Measurements from ENCODE around the gene ACP5.
A peak's percentile ranks its signal among the peaks of the same experiment; 100 is the strongest.

ACP5 gene

DNA sequence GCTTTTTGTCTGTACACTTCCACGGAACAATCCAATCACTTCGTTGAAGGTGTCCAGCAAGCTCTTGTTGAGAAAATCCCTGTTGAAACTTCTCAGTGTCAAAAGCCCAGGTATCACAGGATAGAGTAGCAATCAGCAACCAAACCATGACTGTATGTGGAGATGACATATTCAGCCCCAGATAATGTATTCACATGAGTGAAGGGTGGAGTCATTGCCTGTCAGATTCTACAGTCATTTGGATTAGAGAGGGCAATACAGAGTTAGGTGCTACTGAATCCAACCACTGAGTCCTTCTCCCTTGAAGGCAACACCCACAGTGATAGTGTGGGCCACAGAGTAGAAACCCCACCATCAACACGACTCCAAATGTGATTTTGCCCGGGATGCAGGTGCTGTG lies 43.1 kb upstream of the ACP5 start:
- H3K4me1 ChIP-seq (ENCODE audit: insufficient read depth, low read length, poor library complexity, severe bottlenecking): no peaks in the 10 kb centered on the region
- H4K20me1 ChIP-seq (ENCODE audit: insufficient read depth, low read length, poor library complexity, severe bottlenecking): no peaks in the 10 kb centered on the region
- no peaks in the 10 kb centered on the region for H3K9me2 ChIP-seq (replicated peaks; ENCODE audit: low read depth, low read length)
- H3F3A ChIP-seq (ENCODE audit: low read depth): no peaks in the 10 kb centered on the region
- peaks cover 53% of the 10 kb centered on the region for H3K36me3 ChIP-seq (ENCODE audit: insufficient read depth, low read length)
- TF ChIP-seq, protein P1, sequence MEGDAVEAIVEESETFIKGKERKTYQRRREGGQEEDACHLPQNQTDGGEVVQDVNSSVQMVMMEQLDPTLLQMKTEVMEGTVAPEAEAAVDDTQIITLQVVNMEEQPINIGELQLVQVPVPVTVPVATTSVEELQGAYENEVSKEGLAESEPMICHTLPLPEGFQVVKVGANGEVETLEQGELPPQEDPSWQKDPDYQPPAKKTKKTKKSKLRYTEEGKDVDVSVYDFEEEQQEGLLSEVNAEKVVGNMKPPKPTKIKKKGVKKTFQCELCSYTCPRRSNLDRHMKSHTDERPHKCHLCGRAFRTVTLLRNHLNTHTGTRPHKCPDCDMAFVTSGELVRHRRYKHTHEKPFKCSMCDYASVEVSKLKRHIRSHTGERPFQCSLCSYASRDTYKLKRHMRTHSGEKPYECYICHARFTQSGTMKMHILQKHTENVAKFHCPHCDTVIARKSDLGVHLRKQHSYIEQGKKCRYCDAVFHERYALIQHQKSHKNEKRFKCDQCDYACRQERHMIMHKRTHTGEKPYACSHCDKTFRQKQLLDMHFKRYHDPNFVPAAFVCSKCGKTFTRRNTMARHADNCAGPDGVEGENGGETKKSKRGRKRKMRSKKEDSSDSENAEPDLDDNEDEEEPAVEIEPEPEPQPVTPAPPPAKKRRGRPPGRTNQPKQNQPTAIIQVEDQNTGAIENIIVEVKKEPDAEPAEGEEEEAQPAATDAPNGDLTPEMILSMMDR (conservative IDR thresholded peaks at IDR 0.05; ENCODE audit: low read length): no peak
- no peak for TF ChIP-seq EZH2phosphoT487 (IDR thresholded peaks at IDR 0.05; ENCODE audit: borderline replicate concordance)
- H2AFZ ChIP-seq (ENCODE audit: low read length): no peak overlapping the region
- no peak overlapping the region for H3K4me3 ChIP-seq (ENCODE audit: low read length, poor library complexity, severe bottlenecking)
- 0 out of 2 replicates have a peak, but pooled peaks cover 3% of the 10 kb centered on the region for H3K79me2 ChIP-seq (ENCODE audit: insufficient read depth, low read length)
- no peak overlapping the region for H3K4me2 ChIP-seq (ENCODE audit: low read depth, low read length, poor library complexity, severe bottlenecking)
- peaks cover 25% of the 10 kb centered on the region; the same call in 1 of the 2 replicates for H3K9me3 ChIP-seq (ENCODE audit: insufficient read depth, low read depth, low read length)
- H3K27me3 ChIP-seq (ENCODE audit: insufficient read depth, low read length, poor library complexity, severe bottlenecking): no peaks in the 10 kb centered on the region
- no peak overlapping the region for H3K9ac ChIP-seq (ENCODE audit: low read depth, low read length, poor library complexity, severe bottlenecking)

DNA sequence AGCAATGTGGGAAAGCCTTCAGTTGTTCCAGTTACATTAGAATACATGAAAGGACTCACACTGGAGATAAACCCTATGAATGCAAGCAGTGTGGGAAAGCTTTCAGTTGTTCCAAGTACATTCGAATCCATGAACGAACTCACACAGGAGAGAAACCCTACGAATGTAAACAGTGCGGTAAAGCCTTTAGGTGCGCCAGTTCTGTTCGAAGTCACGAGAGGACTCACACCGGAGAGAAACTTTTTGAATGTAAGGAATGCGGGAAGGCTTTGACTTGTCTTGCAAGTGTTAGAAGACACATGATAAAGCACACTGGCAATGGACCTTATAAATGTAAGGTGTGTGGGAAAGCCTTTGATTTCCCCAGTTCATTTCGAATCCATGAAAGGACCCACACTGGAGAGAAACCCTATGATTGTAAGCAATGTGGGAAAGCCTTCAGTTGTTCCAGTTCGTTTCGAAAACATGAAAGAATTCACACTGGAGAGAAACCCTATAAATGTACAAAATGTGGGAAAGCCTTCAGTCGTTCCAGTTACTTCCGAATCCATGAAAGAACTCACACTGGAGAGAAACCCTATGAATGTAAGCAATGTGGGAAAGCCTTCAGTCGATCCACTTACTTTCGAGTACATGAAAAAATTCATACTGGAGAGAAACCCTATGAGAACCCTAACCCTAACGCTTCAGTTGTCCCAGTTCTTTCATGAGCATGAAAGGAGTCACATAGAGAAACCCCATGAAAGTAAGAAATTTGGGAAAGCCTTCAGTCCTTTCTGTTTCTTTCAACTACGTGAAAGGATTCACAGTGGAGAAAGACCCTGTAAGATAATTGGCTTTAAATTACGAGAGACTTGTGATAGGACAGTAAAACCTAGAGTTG lies 40.0 kb upstream of the ACP5 start:
- no peaks in the 10 kb centered on the region for H3K9me2 ChIP-seq (replicated peaks; ENCODE audit: low read depth, low read length)
- no peak overlapping the region for H2AFZ ChIP-seq (ENCODE audit: low read length)
- H3K9me3 ChIP-seq (ENCODE audit: insufficient read depth, low read depth, low read length): peaks cover 25% of the 10 kb centered on the region; the same call in 1 of the 2 replicates
- no peak overlapping the region for H3K4me2 ChIP-seq (ENCODE audit: low read depth, low read length, poor library complexity, severe bottlenecking)
- no peaks in the 10 kb centered on the region for H3K27me3 ChIP-seq (ENCODE audit: insufficient read depth, low read length, poor library complexity, severe bottlenecking)
- no peak for TF ChIP-seq EZH2phosphoT487 (IDR thresholded peaks at IDR 0.05; ENCODE audit: borderline replicate concordance)
- TF ChIP-seq, protein P1 (conservative IDR thresholded peaks at IDR 0.05; ENCODE audit: low read length): no peak
- H3K79me2 ChIP-seq (ENCODE audit: insufficient read depth, low read length): peaks cover 9% of the 10 kb centered on the region; the same call in 1 of the 2 replicates
- peaks cover 69% of the 10 kb centered on the region for H3K36me3 ChIP-seq (ENCODE audit: insufficient read depth, low read length)
- no peaks in the 10 kb centered on the region for H4K20me1 ChIP-seq (ENCODE audit: insufficient read depth, low read length, poor library complexity, severe bottlenecking)
- no peak overlapping the region for H3K9ac ChIP-seq (ENCODE audit: low read depth, low read length, poor library complexity, severe bottlenecking)
- H3K4me1 ChIP-seq (ENCODE audit: insufficient read depth, low read length, poor library complexity, severe bottlenecking): no peaks in the 10 kb centered on the region
- H3F3A ChIP-seq (ENCODE audit: low read depth): no peaks in the 10 kb centered on the region
- no peak overlapping the region for H3K4me3 ChIP-seq (ENCODE audit: low read length, poor library complexity, severe bottlenecking)

DNA sequence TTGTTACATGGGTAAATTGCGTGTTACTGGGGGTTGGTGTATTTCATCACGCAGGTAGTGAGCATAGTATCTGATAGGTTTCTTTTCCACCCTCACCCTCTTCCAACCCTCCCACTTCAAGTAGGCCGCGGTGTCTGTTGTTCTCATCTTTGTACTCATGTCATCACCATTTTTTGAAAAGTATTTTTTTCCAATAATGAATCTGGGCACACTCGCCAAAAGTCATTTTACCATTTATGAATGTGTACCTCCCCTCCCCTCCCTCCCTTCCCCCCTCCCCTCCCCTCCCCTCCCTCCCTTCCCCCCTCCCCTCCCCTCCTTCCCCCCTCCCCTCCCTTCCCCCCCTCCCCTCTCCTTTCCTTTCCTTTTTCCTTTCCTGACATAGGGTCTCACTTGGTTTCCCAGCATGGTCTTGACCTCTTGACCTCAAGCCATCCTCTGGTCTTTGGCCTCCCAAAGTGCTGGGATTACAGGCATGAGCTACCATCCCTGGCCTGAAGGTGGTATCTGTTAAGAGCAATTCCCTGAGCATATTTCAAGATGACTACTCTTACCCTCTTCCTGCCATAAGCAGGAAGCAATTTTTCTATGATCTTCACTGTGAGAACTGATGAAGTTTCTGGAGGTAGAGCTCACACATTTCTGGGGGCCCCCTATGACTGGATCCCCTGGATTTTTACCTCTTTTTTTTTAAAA lies 35.5 kb upstream of the ACP5 start:
- H3K4me2 ChIP-seq (ENCODE audit: low read depth, low read length, poor library complexity, severe bottlenecking): peak overlapping the region; percentile 14
- H3K4me1 ChIP-seq (ENCODE audit: insufficient read depth, low read length, poor library complexity, severe bottlenecking): no peaks in the 10 kb centered on the region
- H3K27me3 ChIP-seq (ENCODE audit: insufficient read depth, low read length, poor library complexity, severe bottlenecking): no peaks in the 10 kb centered on the region
- H3K9me3 ChIP-seq (ENCODE audit: insufficient read depth, low read depth, low read length): peaks cover 19% of the 10 kb centered on the region; the same call in 1 of the 2 replicates
- peaks cover 39% of the 10 kb centered on the region for H3K36me3 ChIP-seq (ENCODE audit: insufficient read depth, low read length)
- H4K20me1 ChIP-seq (ENCODE audit: insufficient read depth, low read length, poor library complexity, severe bottlenecking): no peaks in the 10 kb centered on the region
- no peaks in the 10 kb centered on the region for H3F3A ChIP-seq (ENCODE audit: low read depth)
- no peak overlapping the region for H3K4me3 ChIP-seq (ENCODE audit: low read length, poor library complexity, severe bottlenecking)
- no peak overlapping the region for H3K9ac ChIP-seq (ENCODE audit: low read depth, low read length, poor library complexity, severe bottlenecking)
- no peaks in the 10 kb centered on the region for H3K9me2 ChIP-seq (replicated peaks; ENCODE audit: low read depth, low read length)
- no peak for TF ChIP-seq EZH2phosphoT487 (IDR thresholded peaks at IDR 0.05; ENCODE audit: borderline replicate concordance)
- TF ChIP-seq, protein P1 (conservative IDR thresholded peaks at IDR 0.05; ENCODE audit: low read length): peak; percentile 40
- H3K79me2 ChIP-seq (ENCODE audit: insufficient read depth, low read length): peaks cover 6% of the 10 kb centered on the region; the same call in 1 of the 2 replicates
- no peak overlapping the region for H2AFZ ChIP-seq (ENCODE audit: low read length)
